DOHH2 (cell line): ENCODE results near the gene GZMM.

ENCODE experiments used
- H3F3A ChIP-seq: fragments of 200-600 bp; sonication (generic), shearing (Covaris generic); 2 replicates; pipeline ENCODE4 v1.6.0; 2016; ENCODE audit warnings: antibody characterized with exemption, mild to moderate bottlenecking; ENCODE audit not compliant: control insufficient read depth, insufficient read depth
- H3K27ac ChIP-seq: fragments of 200-600 bp; sonication (generic); 2 replicates; pipeline ENCODE4 v1.5.1; 2014; ENCODE audit warnings: low read depth, mild to moderate bottlenecking, low read length, moderate library complexity
- H3K27me3 ChIP-seq: fragments of 200-600 bp; sonication (generic); 2 replicates; pipeline ENCODE4 v1.6.1; 2014; ENCODE audit warnings: mild to moderate bottlenecking, low read length, mixed read lengths; ENCODE audit not compliant: control insufficient read depth
- H3K36me3 ChIP-seq: fragments of 200-600 bp; sonication (generic); 2 replicates; pipeline ENCODE4 v1.6.1; 2014; ENCODE audit warnings: mild to moderate bottlenecking, low read length, moderate library complexity, mixed read lengths; ENCODE audit not compliant: control insufficient read depth
- H3K4me1 ChIP-seq: fragments of 200-600 bp; sonication (generic); 2 replicates; pipeline ENCODE4 v1.6.1; 2014; ENCODE audit warnings: mild to moderate bottlenecking, low read length, mixed read lengths; ENCODE audit not compliant: control insufficient read depth
- H3K4me2 ChIP-seq: fragments of 200-600 bp; sonication (generic); 2 replicates; pipeline ENCODE4 v1.6.0; 2014; ENCODE audit warnings: mild to moderate bottlenecking, low read length, moderate library complexity
- H3K4me3 ChIP-seq: fragments of 200-600 bp; sonication (generic); 2 replicates; pipeline ENCODE4 v1.5.1; 2014; ENCODE audit warnings: mild to moderate bottlenecking, low read length, mixed read lengths
- H3K79me2 ChIP-seq: fragments of 200-600 bp; sonication (generic); 2 replicates; pipeline ENCODE4 v1.6.1; 2014; ENCODE audit warnings: mild to moderate bottlenecking, low read length, mixed read lengths; ENCODE audit not compliant: control insufficient read depth
- H3K9me2 ChIP-seq: fragments of 200-600 bp; sonication (generic); replicated peaks from 2 replicates; pipeline ENCODE4 v1.6.1; 2014; ENCODE audit warnings: mild to moderate bottlenecking, low read length, mixed read lengths; ENCODE audit not compliant: control insufficient read depth
- H3K9me3 ChIP-seq: fragments of 200-600 bp; sonication (generic); 2 replicates; pipeline ENCODE4 v1.6.1; 2014; ENCODE audit warnings: antibody characterized with exemption, low read length, mixed read lengths; ENCODE audit not compliant: control insufficient read depth, insufficient read depth
- H4K20me1 ChIP-seq: fragments of 200-600 bp; sonication (generic); 2 replicates; pipeline ENCODE4 v1.6.0; 2014; ENCODE audit warnings: low read depth, mild to moderate bottlenecking, antibody characterized with exemption, low read length, moderate library complexity; ENCODE audit not compliant: control insufficient read depth, insufficient read depth
- EZH2phosphoT487 ChIP-seq: fragments of 200-600 bp; sonication (generic); IDR thresholded peaks from 2 replicates; pipeline ENCODE4 v1.6.1; 2017; ENCODE audit warnings: borderline replicate concordance, mild to moderate bottlenecking, antibody characterized with exemption, low read length, moderate library complexity, mixed read lengths
- TF ChIP-seq, protein P1 (sequence below): fragments of 200-600 bp; sonication (generic); IDR thresholded peaks from one replicate; pipeline ENCODE4 v1.5.1; 2014; ENCODE audit warnings: antibody characterized with exemption, mild to moderate bottlenecking, low read depth, low read length; ENCODE audit not compliant: poor library complexity, severe bottlenecking

Gene GZMM

DNA sequence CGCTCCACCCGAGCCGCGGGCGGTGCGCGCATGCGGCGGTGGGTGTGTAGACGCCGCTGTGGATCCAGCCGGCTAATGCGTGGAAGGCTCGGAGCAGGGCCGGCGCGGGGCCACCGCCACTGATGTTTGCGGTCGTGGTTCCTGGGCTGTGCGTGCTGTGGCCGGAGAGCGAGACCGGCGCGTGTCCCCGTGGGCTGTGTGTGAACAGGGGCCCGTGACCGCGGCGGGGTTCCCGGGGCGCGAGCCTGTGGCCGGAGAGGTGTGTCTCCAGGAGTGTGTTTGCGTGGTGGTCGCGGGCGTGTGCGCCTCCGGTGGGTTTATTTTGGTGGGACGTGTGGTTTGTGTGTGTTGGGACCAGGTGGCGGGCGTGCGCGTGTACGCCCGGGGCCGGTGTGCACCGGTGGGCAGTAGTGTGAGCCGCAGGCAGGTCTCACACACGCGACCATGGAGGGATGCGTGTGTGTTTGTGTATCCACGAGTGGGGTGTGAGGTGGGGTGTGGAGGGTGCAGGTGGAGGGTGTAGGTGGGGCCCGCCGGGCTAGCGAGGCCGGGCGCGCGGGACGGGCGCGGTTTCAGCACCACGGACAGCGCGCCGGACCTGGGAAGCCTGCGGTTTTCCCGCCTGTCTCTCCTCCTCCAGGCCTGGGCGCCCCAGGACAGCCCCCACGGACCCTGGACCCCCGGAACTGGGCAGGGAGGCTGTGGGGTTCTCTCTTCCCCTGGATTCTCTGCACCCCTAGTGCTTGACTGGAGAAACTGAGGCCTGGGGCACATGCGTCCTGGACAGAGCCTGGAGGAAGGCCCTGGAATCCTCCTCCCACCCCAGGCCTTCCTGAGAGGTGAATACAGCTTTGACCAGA, 47.5 kb downstream of the GZMM start:
- Histone ChIP-seq H3K79me2 (no peaks in the 10 kb centered on the region), H3K36me3 (no peaks in the 10 kb centered on the region), H3K4me2 (no peak overlapping the region), H3F3A (no peaks in the 10 kb centered on the region), H3K27ac (no peak overlapping the region), H4K20me1 (0 out of 2 replicates have a peak, but pooled peaks cover 3% of the 10 kb centered on the region), H3K4me1 (peaks cover 11% of the 10 kb centered on the region), H3K9me3 (no peaks in the 10 kb centered on the region), H3K9me2 (no peaks in the 10 kb centered on the region), H3K27me3 (peaks cover 18% of the 10 kb centered on the region), H3K4me3 (no peak overlapping the region)
- TF ChIP-seq EZH2phosphoT487 = no peak
- TF ChIP-seq, protein P1, sequence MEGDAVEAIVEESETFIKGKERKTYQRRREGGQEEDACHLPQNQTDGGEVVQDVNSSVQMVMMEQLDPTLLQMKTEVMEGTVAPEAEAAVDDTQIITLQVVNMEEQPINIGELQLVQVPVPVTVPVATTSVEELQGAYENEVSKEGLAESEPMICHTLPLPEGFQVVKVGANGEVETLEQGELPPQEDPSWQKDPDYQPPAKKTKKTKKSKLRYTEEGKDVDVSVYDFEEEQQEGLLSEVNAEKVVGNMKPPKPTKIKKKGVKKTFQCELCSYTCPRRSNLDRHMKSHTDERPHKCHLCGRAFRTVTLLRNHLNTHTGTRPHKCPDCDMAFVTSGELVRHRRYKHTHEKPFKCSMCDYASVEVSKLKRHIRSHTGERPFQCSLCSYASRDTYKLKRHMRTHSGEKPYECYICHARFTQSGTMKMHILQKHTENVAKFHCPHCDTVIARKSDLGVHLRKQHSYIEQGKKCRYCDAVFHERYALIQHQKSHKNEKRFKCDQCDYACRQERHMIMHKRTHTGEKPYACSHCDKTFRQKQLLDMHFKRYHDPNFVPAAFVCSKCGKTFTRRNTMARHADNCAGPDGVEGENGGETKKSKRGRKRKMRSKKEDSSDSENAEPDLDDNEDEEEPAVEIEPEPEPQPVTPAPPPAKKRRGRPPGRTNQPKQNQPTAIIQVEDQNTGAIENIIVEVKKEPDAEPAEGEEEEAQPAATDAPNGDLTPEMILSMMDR = no peak

DNA sequence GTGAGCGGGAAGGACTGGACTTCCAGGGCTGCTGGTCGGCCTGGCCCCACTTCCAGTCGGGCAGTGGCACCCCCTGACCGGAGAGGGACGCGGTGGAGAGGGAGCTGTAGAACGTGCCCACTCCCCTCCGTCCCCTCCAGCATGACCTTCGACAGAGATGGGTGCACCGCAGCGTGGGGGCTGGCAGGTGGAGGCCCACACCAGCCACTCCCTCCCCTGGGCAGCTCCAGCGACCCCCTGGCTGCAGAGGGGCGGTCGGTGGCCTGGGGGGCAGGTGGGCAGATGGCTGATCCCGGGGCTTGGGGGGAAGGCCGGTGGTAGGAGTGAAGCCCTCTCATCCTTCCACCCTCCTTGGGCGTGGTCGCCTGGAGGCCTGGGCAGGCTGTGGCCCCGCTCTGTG, 48.2 kb downstream of the GZMM start:
- Histone ChIP-seq H3K36me3 (no peaks in the 10 kb centered on the region), H3K27ac (no peak overlapping the region), H3K79me2 (no peaks in the 10 kb centered on the region), H3F3A (no peaks in the 10 kb centered on the region), H4K20me1 (0 out of 2 replicates have a peak, but pooled peaks cover 3% of the 10 kb centered on the region), H3K9me3 (no peaks in the 10 kb centered on the region), H3K4me3 (no peak overlapping the region), H3K27me3 (peaks cover 18% of the 10 kb centered on the region), H3K4me1 (peaks cover 11% of the 10 kb centered on the region), H3K4me2 (no peak overlapping the region), H3K9me2 (no peaks in the 10 kb centered on the region)
- TF ChIP-seq, protein P1 = no peak
- no peak for TF ChIP-seq EZH2phosphoT487

DNA sequence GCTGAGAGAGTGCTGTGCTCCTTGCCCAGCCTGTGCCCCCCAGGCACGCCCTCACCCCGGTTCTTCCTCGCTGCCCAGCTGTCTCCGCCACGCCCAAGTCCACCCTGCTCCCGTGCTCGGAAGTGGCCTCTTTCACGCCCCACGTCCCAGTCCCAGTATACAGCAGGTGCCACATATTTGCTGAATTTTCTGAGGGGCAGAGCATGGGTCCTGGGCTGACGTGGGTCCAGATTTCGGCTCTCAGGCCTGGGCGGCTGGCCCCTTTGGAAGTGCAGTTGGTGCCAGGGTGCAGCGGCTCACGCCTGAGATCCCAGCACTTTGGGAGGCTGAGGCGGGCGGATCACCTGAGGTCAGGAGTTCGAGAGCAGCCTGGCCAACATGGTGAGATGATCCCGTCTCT, 49.2 kb downstream of the GZMM start:
- 0 out of 2 replicates have a peak, but pooled peaks cover 3% of the 10 kb centered on the region for H4K20me1 ChIP-seq
- H3K4me1 ChIP-seq = peaks cover 11% of the 10 kb centered on the region
- H3K79me2 ChIP-seq = no peaks in the 10 kb centered on the region
- H3K27me3 ChIP-seq = peaks cover 17% of the 10 kb centered on the region
- no peak overlapping the region for H3K4me3 ChIP-seq
- H3K4me2 ChIP-seq = no peak overlapping the region
- TF ChIP-seq EZH2phosphoT487 = no peak
- TF ChIP-seq, protein P1 = no peak
- no peaks in the 10 kb centered on the region for H3K9me2 ChIP-seq
- H3K9me3 ChIP-seq = no peaks in the 10 kb centered on the region
- H3K27ac ChIP-seq = no peak overlapping the region
- no peaks in the 10 kb centered on the region for H3K36me3 ChIP-seq
- no peaks in the 10 kb centered on the region for H3F3A ChIP-seq
